H1 (cell line): ENCODE data around the gene LSM3. TPM values are rescaled to one million over a fixed set of nuclear protein-coding genes. Genes with fewer than 3 reads are reported as not detected.

ENCODE experiments used
- ASH2L ChIP-seq: fragments of 200-600, 300-600 bp; sonication (generic); IDR thresholded peaks from one replicate; pipeline ENCODE4 v1.7.1; 2017; ENCODE audit warnings: low read length
- CBX5 ChIP-seq: fragments of 300-800, 300-1000 bp; sonication (generic); IDR thresholded peaks from 2 replicates; pipeline ENCODE4 v1.7.1; 2016; ENCODE audit warnings: antibody characterized with exemption, low read length, low read depth
- CHD2 ChIP-seq: IDR thresholded peaks from 2 replicates; pipeline ENCODE4 v1.6.1; 2012; ENCODE audit warnings: low read length, improper control_type of control experiment
- CHD7 ChIP-seq: fragments of 300-600 bp; sonication (generic); IDR thresholded peaks from 2 replicates; pipeline ENCODE4 v1.7.1; 2012; ENCODE audit warnings: low read length, moderate library complexity, mild to moderate bottlenecking, inconsistent platforms; ENCODE audit not compliant: insufficient replicate concordance
- CTCF ChIP-seq, 3 experiments: IDR thresholded peaks; 1 replicate in 2 of 3; 2 replicates in 1 of 3; pipeline versions ENCODE4 v1.5.1 to v1.6.1; 2011; ENCODE audit warnings: low read length in 3 of 3, mild to moderate bottlenecking in 3 of 3, inconsistent platforms in 2 of 3, low read depth in 1 of 3, moderate library complexity in 1 of 3; ENCODE audit not compliant: insufficient read depth in 1 of 3; ENCODE audit errors: control extremely low read depth in 1 of 3
- MAX ChIP-seq: IDR thresholded peaks from 2 replicates; pipeline ENCODE4 v1.6.1; 2012; ENCODE audit warnings: inconsistent platforms
- SIX5 ChIP-seq: IDR thresholded peaks from 2 replicates; pipeline ENCODE4 v1.6.1; 2011; ENCODE audit warnings: mild to moderate bottlenecking, low read depth, low read length
- SP1 ChIP-seq: IDR thresholded peaks from 2 replicates; pipeline ENCODE4 v1.6.1; 2011; ENCODE audit warnings: low read depth, low read length
- polyA plus RNA-seq, 7 experiments: library from polyadenylated mRNA; depleted of rRNA in 3 of 7; stranded (reverse) in 5 of 7; unstranded in 2 of 7; fragments of >200 nt in 5 of 7; fragments of 200-250 nt in 2 of 7; gene quantifications; 1 replicate in 5 of 7; 2 replicates in 1 of 7; 4 replicates in 1 of 7; pipeline versions ENCODE4 v1.2.1 to v1.2.3, GENCODE V29; 2011 to 2013; ENCODE audit warnings: missing spikeins in 2 of 7, mixed read lengths in 2 of 7
- total RNA-seq: library from RNA; stranded (reverse); fragmentation: NEBNext Ultra II Directional; extraction: Animal tissue kit (Norgen Biotek cat#: 25700); gene quantifications from 2 replicates; pipeline ENCODE4 v1.2.1, GENCODE V29; 2021

The LSM3 gene
- total and polyA plus RNA-seq, 2 of the 8 experiments (the other 6 are each of a cell fraction or from before 2014, with no cell fraction given) = 7.1 to 25.4 TPM

GRCh38 chr3:14170531-14171159 lies 8.0 kb upstream of the LSM3 start (continued):
- TF ChIP-seq CHD7 = no peak
- no peak for TF ChIP-seq SIX5
- no peak for TF ChIP-seq CTCF (IDR thresholded peaks at IDR 0.05; ENCODE audit: control extremely low read depth in 1 of 3, insufficient read depth in 1 of 3, low read depth in 1 of 3, low read length in 3 of 3)
- TF ChIP-seq CHD2 = no peak
- TF ChIP-seq ASH2L = no peak
- no peak for TF ChIP-seq CBX5
- TF ChIP-seq SP1 = no peak
- no peak for TF ChIP-seq MAX
